Posterior vena cava (tissue), 2 donors: ENCODE data around the gene NLRP10. TPM values are rescaled to one million over a fixed set of nuclear protein-coding genes. Genes with fewer than 3 reads are reported as not detected.

Source experiments
- DNase-seq: peaks from one replicate; pipeline ENCODE4 v3.0.0-alpha.2; 2020; ENCODE audit warnings: low spot score
- intact Hi-C, 2 donors: fragments of 100-400 bp; cut with DNase I; formaldehyde crosslinking; loops; one replicate each; pipeline versions ENCODE4 v1.14.1 to v1.14.2; 2022 to 2023
- total RNA-seq, 2 donors: library from RNA; stranded (reverse); fragmentation: NEBNext Ultra II Directional; extraction: Animal tissue kit (Norgen Biotek cat#: 25700); gene quantifications; one replicate each; pipeline ENCODE4 v1.2.1, GENCODE V29; 2021
- donor health status: DM: yes; HTN: yes; CAD: no.
- donor health status: DM: yes; HTN: yes; CAD: no.

Gene NLRP10
- total RNA-seq, 2 donors from 2014 or later: not detected

DNA sequence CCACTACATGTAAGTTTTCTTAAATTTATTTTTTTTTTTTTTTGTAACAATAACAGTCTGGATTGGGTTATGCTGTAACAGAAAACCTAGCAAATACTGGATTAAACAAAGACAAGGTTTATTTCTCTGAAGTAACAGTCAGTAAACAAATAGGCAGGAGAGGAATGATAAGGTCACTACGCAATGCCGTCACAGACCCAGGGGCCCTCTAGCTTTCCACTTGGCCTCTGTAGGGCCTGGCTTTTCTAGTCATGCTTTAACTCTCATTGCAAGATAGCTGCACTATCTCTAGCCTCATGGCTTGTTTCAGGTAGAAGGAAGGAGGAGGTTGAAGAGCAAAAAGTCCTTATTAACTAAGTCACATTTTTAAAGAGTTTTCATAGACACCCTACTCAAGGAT lies 40.7 kb downstream of the NLRP10 start:
- no peak for DNase-seq
- intact Hi-C loops: no loop called here

DNA sequence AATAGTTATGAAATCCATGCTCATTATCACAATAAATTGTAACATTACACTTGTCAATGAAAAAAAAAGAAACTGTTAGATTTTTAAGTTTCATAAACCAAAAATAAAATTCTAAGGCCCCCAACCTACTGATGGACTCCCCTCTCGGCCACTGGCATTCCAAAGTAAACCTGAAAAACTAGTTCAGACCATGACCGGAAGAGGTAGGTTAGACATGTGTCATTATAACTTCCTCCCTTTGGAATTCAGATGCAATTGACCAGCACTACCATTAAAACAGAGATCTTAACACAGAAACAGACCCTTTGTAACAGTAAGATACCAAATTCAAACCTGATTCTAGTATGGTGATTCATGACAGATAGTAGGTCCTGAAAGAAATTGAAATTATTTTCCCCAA lies 47.1 kb downstream of the NLRP10 start:
- intact Hi-C loops: no loop called here
- no peak for DNase-seq

Other genes with a start within 250 kb of the NLRP10 start
- not detected for gene OR5P2, start 168.5 kb downstream of the NLRP10 start, total RNA-seq
- gene OR5P3, start 134.6 kb downstream of the NLRP10 start, total RNA-seq: not detected
- gene OR10A6, start 34.2 kb downstream of the NLRP10 start, total RNA-seq: not detected
- not detected for gene OR10A3, start 23.7 kb downstream of the NLRP10 start, total RNA-seq
- gene EIF3F, start 21.9 kb upstream of the NLRP10 start, total RNA-seq: 100 to 1,000 TPM; 138 to 139 TPM
- 10 to 100 TPM in 1 of 2 donors, 1 to 10 TPM in 1; 7.0 to 12.5 TPM for gene TUB, start 115.8 kb upstream of the NLRP10 start, total RNA-seq
- 1 to 10 TPM; 6.0 to 7.7 TPM for gene RIC3, start 203.6 kb upstream of the NLRP10 start, total RNA-seq